CD4-positive, alpha-beta T cell treated with Interleukin-4 for 4 hours (primary cell): ENCODE data around the gene DOK6.
"Not testable (repeated sequence)": the region's sequence is repeated elsewhere in the genome, so short reads cannot be mapped to it uniquely, and the experiment has no call there.

Experiments
- DNase-seq: peaks from one replicate; pipeline ENCODE4 v3.0.0-alpha.2; 2020

Gene DOK6

GRCh38 chr18:69400253-69400975 lies at the start of gene DOK6:
DOK6 (plus strand) TSS chr18:69400888.
- no peak for DNase-seq

- DNase-seq, result no peak
Observed at GRCh38 chr18:69353023-69353422, 47.7 kb upstream of the DOK6 start.

- DNase-seq, result no peak
Observed at GRCh38 chr18:69357590-69357989, 43.1 kb upstream of the DOK6 start.

- DNase-seq, result no peak
Observed at GRCh38 chr18:69358212-69358895, 42.3 kb upstream of the DOK6 start.

- DNase-seq, result not testable (repeated sequence)
Observed at GRCh38 chr18:69359768-69360167, 40.9 kb upstream of the DOK6 start.

GRCh38 chr18:69364930-69365329 lies 35.8 kb upstream of the DOK6 start:
- DNase-seq, result no peak

GRCh38 chr18:69365658-69366057 lies 35.0 kb upstream of the DOK6 start:
- no peak for DNase-seq

GRCh38 chr18:69367104-69367503 lies 33.6 kb upstream of the DOK6 start:
- DNase-seq, result no peak

GRCh38 chr18:69371729-69372128 lies 29.0 kb upstream of the DOK6 start:
- no peak for DNase-seq

- DNase-seq, result no peak
Observed at GRCh38 chr18:69380324-69380723, 20.4 kb upstream of the DOK6 start.

GRCh38 chr18:69383186-69383585 lies 17.5 kb upstream of the DOK6 start:
- DNase-seq, result no peak

- DNase-seq, result no peak
Observed at GRCh38 chr18:69387186-69387585, 13.5 kb upstream of the DOK6 start.

GRCh38 chr18:69388222-69388621 lies 12.5 kb upstream of the DOK6 start:
- DNase-seq, result no peak

GRCh38 chr18:69397096-69397495 lies 3.6 kb upstream of the DOK6 start:
- no peak for DNase-seq

GRCh38 chr18:69399253-69399652 lies 1.4 kb upstream of the DOK6 start:
- no peak for DNase-seq

- DNase-seq, result no peak
Observed at GRCh38 chr18:69400976-69401225, 213 bp downstream of the DOK6 start.

GRCh38 chr18:69401226-69401971 lies 711 bp downstream of the DOK6 start:
- DNase-seq, result no peak

GRCh38 chr18:69401972-69402532 lies 1.4 kb downstream of the DOK6 start:
- no peak for DNase-seq

GRCh38 chr18:69402533-69402989 lies 1.9 kb downstream of the DOK6 start:
- DNase-seq, result no peak

- no peak for DNase-seq
Observed at GRCh38 chr18:69408522-69408921, 7.8 kb downstream of the DOK6 start.

- DNase-seq, result no peak
Observed at GRCh38 chr18:69411199-69411598, 10.5 kb downstream of the DOK6 start.

GRCh38 chr18:69414184-69414583 lies 13.5 kb downstream of the DOK6 start:
- DNase-seq, result no peak

GRCh38 chr18:69432847-69433246 lies 32.2 kb downstream of the DOK6 start:
- DNase-seq, result no peak

GRCh38 chr18:69435000-69435399 lies 34.3 kb downstream of the DOK6 start:
- DNase-seq, result no peak
